Measurements from ENCODE around the gene AKT3. TPM values are rescaled to one million over a fixed set of nuclear protein-coding genes. Genes with fewer than 3 reads are reported as not detected.

Gene AKT3
- total RNA-seq, 2 experiments from 2014 or later = 31.7 to 34.6 TPM

DNA sequence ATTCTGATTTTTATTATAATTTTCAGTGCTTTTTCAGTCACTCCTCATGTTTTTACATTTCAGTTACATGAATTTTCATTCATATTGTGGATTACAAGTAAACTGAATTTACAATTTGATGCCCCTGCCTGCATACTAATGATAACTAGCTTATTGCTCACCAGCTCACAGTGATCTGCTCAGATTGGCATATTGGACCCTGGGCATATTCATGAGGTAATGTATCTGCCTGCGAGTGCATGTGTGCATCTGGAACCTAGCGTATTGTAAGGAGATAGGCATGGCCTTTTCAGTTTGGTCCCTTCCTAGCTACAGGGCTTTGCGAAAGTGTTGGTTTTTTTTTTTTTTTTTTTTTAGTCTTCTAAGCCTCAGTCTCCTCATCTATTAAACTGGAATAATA lies 380.5 kb downstream of the AKT3 start:
- no peak for ATAC-seq
- peaks cover 10% of the 10 kb centered on the region for H3K4me1 Mint-ChIP-seq (ENCODE audit: low read depth)
- intact Hi-C loops (cut with micrococcal nuclease) = no loop called here
- CTCF ChIA-PET = no interaction called here
- DNase-seq = no peak
- TF ChIP-seq, protein P1, sequence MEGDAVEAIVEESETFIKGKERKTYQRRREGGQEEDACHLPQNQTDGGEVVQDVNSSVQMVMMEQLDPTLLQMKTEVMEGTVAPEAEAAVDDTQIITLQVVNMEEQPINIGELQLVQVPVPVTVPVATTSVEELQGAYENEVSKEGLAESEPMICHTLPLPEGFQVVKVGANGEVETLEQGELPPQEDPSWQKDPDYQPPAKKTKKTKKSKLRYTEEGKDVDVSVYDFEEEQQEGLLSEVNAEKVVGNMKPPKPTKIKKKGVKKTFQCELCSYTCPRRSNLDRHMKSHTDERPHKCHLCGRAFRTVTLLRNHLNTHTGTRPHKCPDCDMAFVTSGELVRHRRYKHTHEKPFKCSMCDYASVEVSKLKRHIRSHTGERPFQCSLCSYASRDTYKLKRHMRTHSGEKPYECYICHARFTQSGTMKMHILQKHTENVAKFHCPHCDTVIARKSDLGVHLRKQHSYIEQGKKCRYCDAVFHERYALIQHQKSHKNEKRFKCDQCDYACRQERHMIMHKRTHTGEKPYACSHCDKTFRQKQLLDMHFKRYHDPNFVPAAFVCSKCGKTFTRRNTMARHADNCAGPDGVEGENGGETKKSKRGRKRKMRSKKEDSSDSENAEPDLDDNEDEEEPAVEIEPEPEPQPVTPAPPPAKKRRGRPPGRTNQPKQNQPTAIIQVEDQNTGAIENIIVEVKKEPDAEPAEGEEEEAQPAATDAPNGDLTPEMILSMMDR (IDR thresholded peaks at IDR 0.05) = no peak
- no peaks in the 10 kb centered on the region for H3K27me3 Mint-ChIP-seq
- POLR2A ChIA-PET = no interaction called here
- H3K36me3 Mint-ChIP-seq (ENCODE audit: low read depth) = no peaks in the 10 kb centered on the region
- no peak overlapping the region for H3K27ac Mint-ChIP-seq
- no peaks in the 10 kb centered on the region for H3K9me3 Mint-ChIP-seq
- H3K4me3 Mint-ChIP-seq = no peak overlapping the region

GRCh38 chr1:243465738-243466137 lies 384.3 kb downstream of the AKT3 start:
- CTCF ChIA-PET = interaction anchor here (1.0 kb wide), 1 partner anchor 122 kb away, joined by 3 read pairs; no protein-coding TSS in a partner anchor
- Mint-ChIP-seq H3K4me3 (no peak overlapping the region), H3K4me1 (ENCODE audit: low read depth) (no peaks in the 10 kb centered on the region), H3K36me3 (ENCODE audit: low read depth) (peaks cover 1% of the 10 kb centered on the region), H3K27me3 (no peaks in the 10 kb centered on the region), H3K27ac (no peak overlapping the region), H3K9me3 (no peaks in the 10 kb centered on the region)
- DNase-seq = no peak
- POLR2A ChIA-PET = no interaction called here
- intact Hi-C loops (cut with micrococcal nuclease) = no loop called here
- TF ChIP-seq, protein P1 (IDR thresholded peaks at IDR 0.05) = no peak
- ATAC-seq = no peak

DNA sequence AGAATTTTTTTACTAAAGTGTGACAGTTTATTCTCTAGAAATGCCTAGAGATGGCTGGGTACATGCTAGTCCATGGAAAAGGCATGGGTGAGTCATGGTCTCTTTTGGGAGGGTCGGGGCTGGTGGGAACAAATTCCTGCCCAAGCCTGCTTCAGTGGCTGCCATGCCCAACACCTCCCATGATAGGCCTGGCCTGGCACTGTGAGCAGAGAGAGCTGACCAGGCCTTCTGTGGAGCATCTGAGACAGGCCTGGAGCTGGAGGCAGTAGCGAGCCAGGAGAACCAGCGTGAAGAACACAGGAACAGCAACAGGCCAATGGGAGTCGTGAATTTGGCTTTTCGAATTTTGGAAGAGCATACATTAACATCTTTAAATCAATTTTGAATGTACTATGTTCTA lies 385.0 kb downstream of the AKT3 start:
- Mint-ChIP-seq H3K36me3 (ENCODE audit: low read depth) (peaks cover 1% of the 10 kb centered on the region), H3K9me3 (no peaks in the 10 kb centered on the region), H3K4me3 (no peak overlapping the region), H3K27me3 (no peaks in the 10 kb centered on the region), H3K27ac (no peak overlapping the region), H3K4me1 (ENCODE audit: low read depth) (no peaks in the 10 kb centered on the region)
- no peak for DNase-seq
- TF ChIP-seq, protein P1 (IDR thresholded peaks at IDR 0.05) = no peak
- intact Hi-C loops (cut with micrococcal nuclease) = no loop called here
- ChIA-PET POLR2A (no interaction called here), CTCF (no interaction called here)
- no peak for ATAC-seq

GRCh38 chr1:243462929-243463697 lies 386.9 kb downstream of the AKT3 start:
- H3K36me3 Mint-ChIP-seq (ENCODE audit: low read depth) = peaks cover 1% of the 10 kb centered on the region
- TF ChIP-seq, protein P1 (IDR thresholded peaks at IDR 0.05) = no peak
- CTCF ChIA-PET = interaction anchor here (1.5 kb wide), 1 partner anchor 119 kb away, joined by 4 read pairs; no protein-coding TSS in a partner anchor
- no peak overlapping the region for H3K27ac Mint-ChIP-seq
- intact Hi-C loops (cut with micrococcal nuclease) = no loop called here
- no peak for DNase-seq
- no peaks in the 10 kb centered on the region for H3K4me1 Mint-ChIP-seq (ENCODE audit: low read depth)
- no peaks in the 10 kb centered on the region for H3K9me3 Mint-ChIP-seq
- ATAC-seq = no peak
- no peaks in the 10 kb centered on the region for H3K27me3 Mint-ChIP-seq
- POLR2A ChIA-PET = no interaction called here
- no peak overlapping the region for H3K4me3 Mint-ChIP-seq

DNA sequence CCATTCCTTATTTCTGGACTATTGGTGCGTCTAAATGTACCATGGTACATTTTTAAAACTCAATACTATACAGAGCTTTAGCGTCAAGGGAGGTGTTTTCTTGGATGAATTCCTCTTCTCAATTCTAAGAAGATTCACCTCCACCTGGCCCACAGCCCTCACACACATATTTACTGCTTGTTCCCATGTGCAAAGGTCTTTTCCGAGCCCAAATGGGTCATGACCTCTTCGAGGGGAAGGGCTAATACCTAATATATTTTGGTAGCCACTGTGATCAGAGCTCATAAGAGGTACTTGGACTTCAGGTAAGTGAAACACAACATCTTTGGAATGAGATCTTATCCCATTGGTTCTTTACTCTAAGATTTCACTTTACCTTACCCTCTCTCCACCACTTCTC lies 388.3 kb downstream of the AKT3 start:
- TF ChIP-seq, protein P1 (IDR thresholded peaks at IDR 0.05) = no peak
- CTCF ChIA-PET = no interaction called here
- H3K36me3 Mint-ChIP-seq (ENCODE audit: low read depth) = peaks cover 1% of the 10 kb centered on the region
- intact Hi-C loops (cut with micrococcal nuclease) = no loop called here
- no peak for ATAC-seq
- no peak overlapping the region for H3K4me3 Mint-ChIP-seq
- H3K27ac Mint-ChIP-seq = no peak overlapping the region
- no peaks in the 10 kb centered on the region for H3K4me1 Mint-ChIP-seq (ENCODE audit: low read depth)
- H3K27me3 Mint-ChIP-seq = no peaks in the 10 kb centered on the region
- no peak for DNase-seq
- no peaks in the 10 kb centered on the region for H3K9me3 Mint-ChIP-seq
- POLR2A ChIA-PET = no interaction called here
